Muscle of leg (tissue), 11 donors: ENCODE results near the gene C19orf81. TPM values are rescaled to one million over a fixed set of nuclear protein-coding genes. Genes with fewer than 3 reads are reported as not detected.

Experiments used
- DNase-seq: peaks from one replicate; pipeline ENCODE4 v3.0.0; 2013
- H3K27ac ChIP-seq: one replicate; pipeline ENCODE4 v1.5.1; 2013; ENCODE audit warnings: mild to moderate bottlenecking, low read length, control low read depth
- H3K27me3 ChIP-seq: one replicate; pipeline ENCODE4 v1.6.1; 2013; ENCODE audit warnings: low read length; ENCODE audit not compliant: control insufficient read depth, insufficient read depth
- H3K36me3 ChIP-seq: one replicate; pipeline ENCODE4 v1.6.1; 2013; ENCODE audit warnings: low read length; ENCODE audit not compliant: control insufficient read depth, insufficient read depth
- H3K4me1 ChIP-seq: one replicate; pipeline ENCODE4 v1.6.1; 2013; ENCODE audit warnings: low read length; ENCODE audit not compliant: control insufficient read depth, insufficient read depth
- H3K4me3 ChIP-seq: one replicate; pipeline ENCODE4 v1.5.1; 2013; ENCODE audit warnings: low read length, control low read depth
- H3K9me3 ChIP-seq: replicated peaks from 2 replicates; pipeline ENCODE4 v1.6.1; 2013; ENCODE audit warnings: low read depth, low read length; ENCODE audit not compliant: control insufficient read depth
- WGBS: methylation state at CpG from one replicate; pipeline ENCODE4 v1.1.5; 2013; ENCODE audit warnings: missing lambda C conversion rate; ENCODE audit not compliant: insufficient coverage; 5-methylcytosine and 5-hydroxymethylcytosine counted together
- polyA plus RNA-seq, 8 donors: library from polyadenylated mRNA; unstranded; fragments of 120-200 nt; gene quantifications; one replicate each; pipeline versions ENCODE4 v1.2.1 to v1.2.3, GENCODE V29; 2013; ENCODE audit warnings: inconsistent platforms in 1 of 8, low replicate concordance in 1 of 8; ENCODE audit not compliant: insufficient read length in 8 of 8, insufficient read depth in 1 of 8
- total RNA-seq: library from RNA; stranded (reverse); fragments of 120-200 nt; gene quantifications from one replicate; pipeline ENCODE4 v1.2.4, GENCODE V29; 2013

C19orf81 gene
- total and polyA plus RNA-seq, 9 donors = 0.70 to 4.2 (median 1.3) TPM

GRCh38 chr19:50701367-50701985, 52.2 kb downstream of the C19orf81 start:
- Histone ChIP-seq H3K27me3 (peaks cover 11% of the 10 kb centered on the region), H3K4me1 (no peaks in the 10 kb centered on the region), H3K4me3 (no peak overlapping the region), H3K27ac (no peak overlapping the region), H3K36me3 (no peaks in the 10 kb centered on the region), H3K9me3 (no peaks in the 10 kb centered on the region)
- no peak for DNase-seq
- WGBS = 88% methylated on average over 5 of the region's 13 CpGs

DNA sequence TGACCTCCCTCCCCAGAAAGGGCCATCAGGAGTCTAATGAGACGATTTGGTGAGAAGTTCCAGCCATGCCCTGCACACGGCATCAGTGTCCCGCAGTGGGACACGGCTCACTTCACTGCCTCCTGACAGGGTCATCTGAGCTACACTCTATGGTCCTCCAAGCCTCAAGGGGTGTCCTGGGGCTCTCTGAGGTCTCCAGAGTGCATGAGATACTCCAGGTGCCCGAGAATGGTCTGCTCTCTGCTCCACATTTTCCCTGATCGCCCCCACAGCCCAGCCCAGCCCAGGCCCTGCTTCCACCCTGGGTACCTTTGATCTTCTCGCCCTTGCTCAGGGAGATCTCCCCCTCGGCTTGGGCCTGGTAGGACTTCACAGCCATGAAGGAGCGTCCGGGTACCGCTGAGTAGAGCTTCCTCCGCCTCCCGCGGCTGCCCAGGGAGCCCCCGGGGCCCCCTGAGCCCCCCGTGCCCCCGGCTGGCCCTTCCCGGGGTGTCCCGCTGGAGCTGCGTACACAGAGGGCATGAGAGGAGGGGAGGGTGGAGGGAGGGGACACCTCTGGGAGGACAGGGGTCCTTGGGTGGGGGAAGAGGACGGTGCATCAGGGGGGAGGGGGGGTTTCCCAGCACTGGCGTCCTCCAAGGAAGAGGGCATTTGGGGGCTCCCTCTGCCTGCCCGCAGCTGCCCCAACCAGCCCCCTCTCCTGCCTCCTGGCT, 53.1 kb downstream of the C19orf81 start:
- Histone ChIP-seq H3K4me1 (no peaks in the 10 kb centered on the region), H3K27me3 (peaks cover 9% of the 10 kb centered on the region), H3K9me3 (no peaks in the 10 kb centered on the region), H3K4me3 (no peak overlapping the region), H3K36me3 (no peaks in the 10 kb centered on the region), H3K27ac (no peak overlapping the region)
- DNase-seq = no peak
- WGBS = 65% methylated on average over 19 of the region's 23 CpGs

- Histone ChIP-seq H3K36me3 (no peaks in the 10 kb centered on the region), H3K27me3 (peaks cover 9% of the 10 kb centered on the region), H3K27ac (no peak overlapping the region), H3K4me3 (no peak overlapping the region), H3K4me1 (no peaks in the 10 kb centered on the region), H3K9me3 (no peaks in the 10 kb centered on the region)
- DNase-seq = no peak
- WGBS = 61% methylated on average over 37 of the region's 47 CpGs
Measured at GRCh38 chr19:50702871-50703829, 53.9 kb downstream of the C19orf81 start.

DNA sequence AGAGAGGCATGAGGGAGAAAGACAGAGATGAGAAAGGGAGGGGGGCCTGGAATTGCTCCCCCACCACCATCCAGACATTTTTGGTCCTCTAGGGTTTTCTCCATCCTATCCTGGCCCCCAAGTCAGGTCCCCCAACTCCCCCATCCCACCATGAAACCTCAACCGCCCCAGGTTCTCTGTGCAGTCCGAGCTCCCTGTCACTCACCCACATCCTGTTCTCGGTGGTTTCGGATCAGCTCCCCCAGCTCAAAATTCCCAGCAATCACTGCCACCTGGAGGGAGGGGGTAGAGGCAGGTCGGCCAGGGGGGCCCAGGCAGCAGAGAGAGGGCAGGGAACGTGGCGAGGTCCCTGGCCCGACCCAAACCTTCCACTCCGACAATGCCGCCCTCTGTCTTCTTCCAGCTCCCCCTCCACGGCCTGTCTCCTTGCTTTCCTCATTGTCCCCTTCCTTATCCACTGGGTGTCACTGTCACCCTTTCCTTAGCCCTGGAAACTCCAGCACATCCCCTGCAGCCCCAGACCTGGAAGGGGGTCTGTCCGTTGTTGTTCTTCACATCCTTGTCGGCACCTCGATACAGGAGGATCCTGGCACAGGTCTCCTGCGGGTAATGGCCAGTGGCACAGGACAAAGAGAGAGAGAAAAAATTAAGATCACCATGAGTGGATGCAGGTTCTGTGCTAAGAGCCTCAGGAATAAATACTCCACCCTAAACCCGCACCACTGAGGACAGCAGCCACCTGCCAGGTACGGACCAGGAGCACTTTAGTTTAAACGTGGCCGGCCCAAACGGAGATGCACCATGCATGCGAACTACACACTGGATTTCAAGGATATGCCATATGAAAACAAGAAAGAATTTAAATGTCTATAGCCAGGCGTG, 54.9 kb downstream of the C19orf81 start:
- Histone ChIP-seq H3K9me3 (no peaks in the 10 kb centered on the region), H3K36me3 (no peaks in the 10 kb centered on the region), H3K4me1 (no peaks in the 10 kb centered on the region), H3K27ac (no peak overlapping the region), H3K4me3 (no peak overlapping the region), H3K27me3 (peaks cover 9% of the 10 kb centered on the region)
- 36% methylated on average over 15 of the region's 22 CpGs for WGBS
- DNase-seq = no peak

- no peaks in the 10 kb centered on the region for H3K9me3 ChIP-seq
- peaks cover 9% of the 10 kb centered on the region for H3K27me3 ChIP-seq
- H3K4me3 ChIP-seq = no peak overlapping the region
- H3K36me3 ChIP-seq = no peaks in the 10 kb centered on the region
- DNase-seq = no peak
- H3K4me1 ChIP-seq = no peaks in the 10 kb centered on the region
- WGBS = 39% methylated on average over 7 of the region's 9 CpGs
- H3K27ac ChIP-seq = no peak overlapping the region
Measured at GRCh38 chr19:50705422-50706019, 56.3 kb downstream of the C19orf81 start.

GRCh38 chr19:50706387-50706786, 57.1 kb downstream of the C19orf81 start:
- peaks cover 9% of the 10 kb centered on the region for H3K27me3 ChIP-seq
- H3K27ac ChIP-seq = no peak overlapping the region
- no peaks in the 10 kb centered on the region for H3K4me1 ChIP-seq
- H3K36me3 ChIP-seq = peaks cover 2% of the 10 kb centered on the region
- WGBS = 100% methylated on average over 1 of the region's 5 CpGs
- no peak overlapping the region for H3K4me3 ChIP-seq
- H3K9me3 ChIP-seq = no peaks in the 10 kb centered on the region
- no peak for DNase-seq

- 89% methylated on average over 7 of the region's 12 CpGs for WGBS
- no peak overlapping the region for H3K27ac ChIP-seq
- no peaks in the 10 kb centered on the region for H3K4me1 ChIP-seq
- no peaks in the 10 kb centered on the region for H3K9me3 ChIP-seq
- peaks cover 8% of the 10 kb centered on the region for H3K36me3 ChIP-seq
- no peak for DNase-seq
- H3K4me3 ChIP-seq = no peak overlapping the region
- H3K27me3 ChIP-seq = peaks cover 9% of the 10 kb centered on the region
Measured at GRCh38 chr19:50708179-50708879, 59.1 kb downstream of the C19orf81 start.
